AG10803 (cell line): ENCODE measurements around the gene WTAP.

Experiments
- DNase-seq: peaks from one replicate; pipeline ENCODE4 v3.0.0; 2010; ENCODE audit warnings: low read depth
- H3K4me3 ChIP-seq: 2 replicates; pipeline ENCODE4 v1.5.1; 2011; ENCODE audit warnings: mild to moderate bottlenecking, low read length, control low read depth
- TF ChIP-seq, protein P1 (sequence below): conservative IDR thresholded peaks from 2 replicates; pipeline ENCODE4 v1.5.1; 2011; ENCODE audit warnings: mild to moderate bottlenecking, low read length, control low read depth, inconsistent platforms

The WTAP gene

DNA sequence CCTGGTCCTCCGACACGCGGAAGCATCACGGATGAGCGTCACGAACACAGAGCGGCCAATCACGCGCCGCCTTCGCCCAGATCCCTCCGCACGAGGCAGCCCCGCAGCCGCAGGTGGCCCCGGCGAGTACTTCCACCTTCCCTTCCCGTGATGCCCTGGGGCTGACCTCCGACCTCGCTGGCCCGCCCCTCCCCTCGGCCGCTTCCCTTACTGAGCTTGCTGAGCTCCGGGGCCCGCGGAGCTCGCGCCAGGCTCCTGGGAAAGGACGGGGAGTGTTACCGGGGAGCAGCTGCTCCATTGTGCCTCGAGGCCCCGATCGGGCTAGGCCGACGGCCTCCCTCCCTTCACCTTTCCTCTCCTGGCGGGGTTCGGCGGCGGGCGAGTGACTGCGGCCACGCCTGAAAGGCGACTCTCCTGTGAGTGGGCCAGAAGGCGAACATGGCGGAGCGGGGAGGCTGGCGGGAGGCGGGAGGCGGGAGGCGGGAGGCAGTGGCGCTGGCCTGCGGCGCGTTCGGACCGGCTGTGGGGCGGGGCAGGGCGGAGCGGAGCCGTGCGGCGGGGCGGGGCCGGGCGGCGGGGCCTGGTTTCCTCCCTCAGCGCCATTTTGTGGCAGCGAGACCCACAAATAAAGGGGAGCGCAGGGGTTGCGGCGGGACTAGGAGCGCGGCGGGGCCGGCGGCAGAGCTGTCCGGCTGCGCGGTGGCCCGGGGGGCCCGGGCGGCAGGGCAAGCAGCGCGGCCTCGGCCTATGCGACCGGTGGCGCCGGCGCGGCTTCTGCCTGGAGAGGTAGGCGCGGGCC is at the start of gene WTAP:
Gene WTAP (plus strand): TSS at position 589 of the 799 bp plus-strand sequence. CDS start 8,760 bp downstream, outside the sequence.
- TF ChIP-seq, protein P1, sequence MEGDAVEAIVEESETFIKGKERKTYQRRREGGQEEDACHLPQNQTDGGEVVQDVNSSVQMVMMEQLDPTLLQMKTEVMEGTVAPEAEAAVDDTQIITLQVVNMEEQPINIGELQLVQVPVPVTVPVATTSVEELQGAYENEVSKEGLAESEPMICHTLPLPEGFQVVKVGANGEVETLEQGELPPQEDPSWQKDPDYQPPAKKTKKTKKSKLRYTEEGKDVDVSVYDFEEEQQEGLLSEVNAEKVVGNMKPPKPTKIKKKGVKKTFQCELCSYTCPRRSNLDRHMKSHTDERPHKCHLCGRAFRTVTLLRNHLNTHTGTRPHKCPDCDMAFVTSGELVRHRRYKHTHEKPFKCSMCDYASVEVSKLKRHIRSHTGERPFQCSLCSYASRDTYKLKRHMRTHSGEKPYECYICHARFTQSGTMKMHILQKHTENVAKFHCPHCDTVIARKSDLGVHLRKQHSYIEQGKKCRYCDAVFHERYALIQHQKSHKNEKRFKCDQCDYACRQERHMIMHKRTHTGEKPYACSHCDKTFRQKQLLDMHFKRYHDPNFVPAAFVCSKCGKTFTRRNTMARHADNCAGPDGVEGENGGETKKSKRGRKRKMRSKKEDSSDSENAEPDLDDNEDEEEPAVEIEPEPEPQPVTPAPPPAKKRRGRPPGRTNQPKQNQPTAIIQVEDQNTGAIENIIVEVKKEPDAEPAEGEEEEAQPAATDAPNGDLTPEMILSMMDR: no peak
- peak within 1 kb of the TSS; percentile 82 for H3K4me3 ChIP-seq
- DNase-seq: peak; percentile 94

DNA sequence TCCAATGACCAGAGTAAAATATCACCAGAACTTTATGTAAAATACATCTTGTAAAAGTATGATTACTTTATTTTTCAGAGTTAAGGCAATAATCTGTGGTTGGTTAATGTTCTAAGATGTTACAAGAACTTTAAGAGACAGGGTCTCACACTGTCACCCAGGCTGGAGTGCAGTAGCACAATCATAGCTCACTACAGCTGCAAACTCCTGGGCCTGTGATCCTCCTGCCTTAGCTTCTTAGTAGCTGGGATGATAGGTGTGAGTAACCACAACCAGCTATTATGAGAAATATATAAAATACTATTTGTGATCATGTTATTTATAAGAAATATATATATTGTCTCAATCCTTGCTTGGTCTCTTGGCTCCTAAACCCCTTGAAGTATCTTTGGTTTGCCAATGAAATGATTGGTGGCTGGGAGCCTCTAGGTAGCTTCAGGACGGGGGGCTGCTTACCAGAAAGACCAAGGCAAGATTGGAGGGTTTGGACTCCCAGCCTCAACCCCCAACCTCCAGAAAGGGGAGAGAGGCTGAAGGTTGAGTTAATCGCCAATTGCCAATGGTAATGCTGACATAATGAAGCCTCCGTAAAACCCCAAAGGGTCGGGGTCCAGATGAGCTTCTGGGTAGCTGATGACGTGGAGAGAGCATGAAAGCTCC is 49.7 kb upstream of the WTAP start:
- no peak overlapping the region for H3K4me3 ChIP-seq
- TF ChIP-seq, protein P1: no peak

DNA sequence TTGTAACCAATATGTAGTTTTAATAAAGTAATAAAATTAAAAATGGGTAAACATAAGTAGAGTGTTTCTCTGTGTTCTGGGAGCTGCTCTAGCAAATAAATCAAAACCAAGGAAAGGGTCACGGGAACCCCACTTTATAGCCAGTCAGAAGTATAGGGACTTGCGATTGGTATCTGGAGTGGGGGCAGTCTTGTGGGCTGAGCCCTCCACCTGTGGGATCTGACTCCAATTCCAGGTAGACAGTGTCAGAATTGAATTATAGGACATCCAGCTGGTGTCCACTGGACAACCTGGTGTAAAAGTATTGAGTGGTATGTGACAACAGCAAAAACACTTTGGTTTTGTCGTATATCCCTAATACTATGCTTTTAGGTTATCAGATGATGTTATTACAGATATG is 48.7 kb upstream of the WTAP start:
- no peak overlapping the region for H3K4me3 ChIP-seq
- no peak for DNase-seq
- TF ChIP-seq, protein P1: no peak

More for the DNA sequence above, 49.7 kb upstream of the WTAP start:
- DNase-seq: no peak

DNA sequence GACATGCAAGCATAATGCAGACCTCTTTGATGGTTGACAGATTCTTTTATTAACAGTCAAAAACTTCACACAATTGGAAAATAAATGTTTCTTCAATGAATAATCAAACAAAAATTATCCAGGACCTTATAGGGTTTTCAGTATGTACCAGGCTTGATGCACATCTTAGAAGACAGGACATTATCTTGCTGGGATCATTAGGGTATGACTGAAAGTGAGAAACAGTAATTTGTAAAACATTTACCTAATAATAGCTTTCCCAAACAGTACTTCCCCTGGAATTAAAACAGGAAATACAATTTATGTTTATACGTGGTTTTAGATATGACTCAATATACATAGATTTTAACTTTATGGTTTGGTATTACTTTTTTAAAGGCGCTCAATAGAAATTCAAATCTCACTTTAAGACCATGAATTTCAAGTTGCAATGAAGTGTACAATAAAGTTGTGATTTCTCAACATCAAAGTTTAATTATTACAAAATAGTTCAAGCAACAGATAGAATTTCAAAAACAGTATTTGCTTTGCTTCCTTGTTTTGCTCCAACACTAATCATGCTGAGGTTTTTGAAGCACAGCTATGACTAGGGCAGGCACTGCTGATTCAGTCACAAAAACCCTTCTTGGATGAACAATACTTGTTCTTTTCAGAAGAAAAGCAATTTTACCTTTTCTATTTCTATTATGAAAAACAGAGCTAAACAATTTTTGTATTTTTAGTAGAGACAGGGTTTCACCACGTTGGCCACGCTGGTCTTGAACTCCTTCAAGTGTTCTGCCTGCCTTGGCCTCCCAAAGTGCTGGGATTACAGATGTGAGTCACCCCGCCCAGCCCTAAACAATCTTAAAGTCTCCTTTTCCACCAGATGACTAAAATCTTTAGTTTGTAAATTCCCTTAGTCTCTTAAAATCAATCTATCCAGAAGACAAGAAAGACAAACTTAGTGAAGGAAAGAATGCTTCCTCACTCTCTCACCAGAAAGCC is 47.9 kb upstream of the WTAP start:
- TF ChIP-seq, protein P1: no peak
- H3K4me3 ChIP-seq: no peak overlapping the region
- peak; percentile 54 for DNase-seq

DNA sequence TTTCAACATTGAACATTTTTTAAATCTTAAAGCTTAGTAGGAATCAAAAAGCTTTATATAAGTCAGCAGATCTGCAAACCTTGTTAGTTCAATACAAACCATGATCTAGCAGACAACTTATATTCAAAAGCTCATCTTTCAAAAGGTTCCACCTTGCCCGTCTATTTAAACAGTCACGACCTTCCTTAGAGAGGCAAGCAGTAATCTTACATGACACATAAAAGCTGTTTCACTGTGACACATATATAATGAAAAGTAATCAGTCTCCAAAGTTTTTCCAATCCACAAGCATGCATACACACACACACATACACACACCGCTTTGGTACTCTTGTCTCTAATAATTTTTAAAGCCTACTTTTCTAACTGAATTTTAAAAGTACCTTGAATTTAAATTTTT is 47.2 kb upstream of the WTAP start:
- DNase-seq: no peak
- no peak overlapping the region for H3K4me3 ChIP-seq
- TF ChIP-seq, protein P1: no peak

DNA sequence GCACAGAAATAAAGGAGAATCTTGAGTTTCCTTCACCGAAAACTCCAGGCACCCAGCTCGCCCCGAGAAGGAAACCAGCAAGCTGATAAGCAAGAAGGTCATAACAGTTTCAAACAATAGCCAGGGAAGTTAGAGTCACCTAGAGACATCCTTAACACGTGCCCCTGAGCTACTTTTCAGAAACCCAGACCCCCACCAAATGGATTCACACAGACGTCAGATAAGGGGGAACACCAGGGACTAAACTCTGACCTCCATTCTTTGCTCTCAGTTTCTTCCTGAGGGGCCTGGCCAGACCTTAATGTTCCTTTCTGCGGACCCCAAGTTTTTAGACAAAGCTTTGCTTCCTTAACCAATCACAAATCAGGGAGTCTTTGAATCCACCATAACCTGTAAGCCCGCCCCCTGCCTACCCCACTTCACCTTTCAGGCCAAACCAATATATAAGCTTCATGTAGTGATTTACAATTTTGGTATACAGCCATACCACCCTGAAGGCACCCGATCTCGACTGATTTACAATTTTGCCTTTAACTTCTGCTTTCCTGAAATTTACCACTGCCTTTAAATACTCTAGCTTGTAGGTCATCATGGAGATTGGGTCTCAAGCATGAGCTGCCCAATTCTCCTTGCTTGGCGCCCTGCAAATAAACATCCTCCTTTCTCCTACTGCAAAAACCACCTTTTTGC is 46.0 kb upstream of the WTAP start:
- TF ChIP-seq, protein P1: no peak
- no peak for DNase-seq
- no peak overlapping the region for H3K4me3 ChIP-seq
